ENCODE results near the gene POU6F1. TPM values are rescaled to one million over a fixed set of nuclear protein-coding genes. Genes with fewer than 3 reads are reported as not detected.

Gene POU6F1
- total and polyA plus RNA-seq, 9 of the 15 experiments (the other 6 are each of a cell fraction or from before 2014, with no cell fraction given), result 0.14 to 3.3 (median 1.1) TPM

DNA sequence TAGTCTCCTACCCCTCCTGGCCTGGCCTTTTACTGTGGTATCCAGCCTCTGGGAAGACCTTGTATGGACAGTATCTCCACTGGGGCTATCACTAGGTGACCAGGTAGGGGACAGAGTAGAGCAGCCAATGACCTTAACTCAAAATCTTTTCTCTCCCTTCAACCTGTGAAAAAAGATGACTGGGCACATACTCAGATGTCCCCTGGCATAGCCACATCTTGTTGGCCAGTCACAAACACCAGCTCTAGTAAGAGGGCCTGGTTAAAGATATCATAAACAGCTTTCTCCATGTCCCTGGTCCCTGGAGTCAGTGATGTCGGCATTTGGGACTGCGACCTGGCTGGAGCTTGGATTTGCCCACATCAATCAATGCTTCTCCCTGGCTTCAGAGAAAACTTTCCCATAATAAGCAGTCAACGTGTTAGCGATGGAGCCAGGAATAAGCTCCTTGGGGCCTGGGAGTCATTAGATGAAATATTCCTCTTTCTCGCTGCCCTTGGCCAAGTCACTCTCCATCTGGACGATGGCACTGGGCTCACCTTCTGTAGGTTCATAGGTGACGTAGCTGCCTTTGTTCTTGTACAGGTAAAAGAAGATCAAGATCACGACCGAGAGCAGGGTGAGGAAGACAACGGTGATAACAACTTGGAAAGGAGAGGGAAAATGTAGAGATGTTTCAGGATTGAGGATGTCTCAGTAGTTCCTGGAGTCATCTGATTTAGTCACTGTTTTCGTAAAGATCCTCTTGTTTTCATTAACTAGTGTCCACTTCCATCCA is 27.8 kb upstream of the POU6F1 start (continued):
- TF ChIP-seq, protein P1, sequence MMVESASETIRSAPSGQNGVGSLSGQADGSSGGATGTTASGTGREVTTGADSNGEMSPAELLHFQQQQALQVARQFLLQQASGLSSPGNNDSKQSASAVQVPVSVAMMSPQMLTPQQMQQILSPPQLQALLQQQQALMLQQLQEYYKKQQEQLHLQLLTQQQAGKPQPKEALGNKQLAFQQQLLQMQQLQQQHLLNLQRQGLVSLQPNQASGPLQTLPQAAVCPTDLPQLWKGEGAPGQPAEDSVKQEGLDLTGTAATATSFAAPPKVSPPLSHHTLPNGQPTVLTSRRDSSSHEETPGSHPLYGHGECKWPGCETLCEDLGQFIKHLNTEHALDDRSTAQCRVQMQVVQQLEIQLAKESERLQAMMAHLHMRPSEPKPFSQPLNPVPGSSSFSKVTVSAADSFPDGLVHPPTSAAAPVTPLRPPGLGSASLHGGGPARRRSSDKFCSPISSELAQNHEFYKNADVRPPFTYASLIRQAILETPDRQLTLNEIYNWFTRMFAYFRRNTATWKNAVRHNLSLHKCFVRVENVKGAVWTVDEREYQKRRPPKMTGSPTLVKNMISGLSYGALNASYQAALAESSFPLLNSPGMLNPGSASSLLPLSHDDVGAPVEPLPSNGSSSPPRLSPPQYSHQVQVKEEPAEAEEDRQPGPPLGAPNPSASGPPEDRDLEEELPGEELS (CRISPR knock-in tag; IDR thresholded peaks at IDR 0.05; ENCODE audit: borderline replicate concordance), result no peak
- no peak for TF ChIP-seq IFI16 (CRISPR knock-in tag; IDR thresholded peaks at IDR 0.05)

DNA sequence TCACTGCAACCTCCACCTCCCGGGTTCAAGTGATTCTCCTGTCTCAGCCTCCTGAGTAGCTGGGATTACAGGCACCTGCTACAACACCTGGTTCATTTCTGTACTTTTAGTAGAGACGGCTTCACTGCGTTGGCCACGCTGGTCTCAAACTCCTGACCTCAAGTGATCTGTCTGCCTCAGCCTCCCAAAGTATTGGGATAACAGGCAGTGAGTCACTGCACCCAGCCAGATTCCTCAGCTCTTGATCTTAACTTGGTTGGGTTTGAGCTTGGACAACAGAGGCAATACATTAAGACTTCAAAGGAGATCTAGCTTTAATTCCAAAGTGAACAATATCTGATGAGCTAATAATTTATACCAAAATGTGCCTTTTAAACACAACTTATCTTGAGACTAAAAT is 26.4 kb upstream of the POU6F1 start:
- no peak overlapping the region for H3K4me2 ChIP-seq (ENCODE audit: insufficient read depth, low read length)
- H3K27ac ChIP-seq (ENCODE audit: extremely low read depth, low read depth, low read length), result no peak overlapping the region
- WGBS (ENCODE audit: insufficient coverage, low coverage, missing lambda C conversion rate), result 80% methylated on average over 4 of the region's 4 CpGs
- no TSS peak for BruUV-seq (replicated peaks)
- intact Hi-C loops (cut with micrococcal nuclease), result no loop called here
- no peak overlapping the region for H2AFZ ChIP-seq (ENCODE audit: low read depth, low read length)
- no peaks in the 10 kb centered on the region for H3K9me3 ChIP-seq (replicated peaks; ENCODE audit: control insufficient read depth, insufficient read depth, low read depth, low read length)
- H3K36me3 ChIP-seq (ENCODE audit: control insufficient read depth, insufficient read depth, low read length), result peaks cover 66% of the 10 kb centered on the region
- no peak overlapping the region for H3K9ac ChIP-seq (ENCODE audit: insufficient read depth in 1 of 2, low read depth in 2 of 2, low read length in 2 of 2)
- TF ChIP-seq, protein P2, sequence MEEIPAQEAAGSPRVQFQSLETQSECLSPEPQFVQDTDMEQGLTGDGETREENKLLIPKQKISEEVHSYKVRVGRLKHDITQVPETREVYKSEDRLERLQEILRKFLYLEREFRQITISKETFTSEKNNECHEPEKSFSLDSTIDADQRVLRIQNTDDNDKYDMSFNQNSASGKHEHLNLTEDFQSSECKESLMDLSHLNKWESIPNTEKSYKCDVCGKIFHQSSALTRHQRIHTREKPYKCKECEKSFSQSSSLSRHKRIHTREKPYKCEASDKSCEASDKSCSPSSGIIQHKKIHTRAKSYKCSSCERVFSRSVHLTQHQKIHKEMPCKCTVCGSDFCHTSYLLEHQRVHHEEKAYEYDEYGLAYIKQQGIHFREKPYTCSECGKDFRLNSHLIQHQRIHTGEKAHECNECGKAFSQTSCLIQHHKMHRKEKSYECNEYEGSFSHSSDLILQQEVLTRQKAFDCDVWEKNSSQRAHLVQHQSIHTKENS (CRISPR knock-in tag; IDR thresholded peaks at IDR 0.05), result no peak
- TF ChIP-seq PTTG1 (tag; IDR thresholded peaks at IDR 0.05; ENCODE audit: low read depth) (no peak), SUPT5H (IDR thresholded peaks at IDR 0.05) (0 out of 2 replicates have a peak, but pooled peaks have one; percentile 19), POLR2A (conservative IDR thresholded peaks at IDR 0.05) (peak; percentile 51), ZKSCAN3 (CRISPR knock-in tag; IDR thresholded peaks at IDR 0.05) (no peak), FOSL1 (tag; conservative IDR thresholded peaks at IDR 0.05) (peak; percentile 37; the same call in 1 of the 2 replicates), POLR2AphosphoS5 (IDR thresholded peaks at IDR 0.05; ENCODE audit: control insufficient read depth, insufficient read depth, low read depth, low read length) (peak; percentile 49; the same call in 1 of the 2 replicates), POLR2B (IDR thresholded peaks at IDR 0.05; ENCODE audit: low read depth, partially characterized antibody) (peak; percentile 56)
- no peaks in the 10 kb centered on the region for H3K9me1 ChIP-seq (ENCODE audit: control insufficient read depth, insufficient read depth, low read length)
- in situ Hi-C loops (cut with MboI), result no loop called here
- peaks cover 27% of the 10 kb centered on the region for H3K79me2 ChIP-seq (ENCODE audit: control insufficient read depth, insufficient read depth, low read length)
- DNase-seq (ENCODE audit: extremely low read depth in 1 of 4, low spot score in 3 of 4) (no peak), ATAC-seq (no peak), FAIRE-seq (peak; percentile 6)
- H3K4me1 ChIP-seq (replicated peaks in 1 of 2; ENCODE audit: control insufficient read depth in 2 of 2, insufficient read depth in 2 of 2, low read length in 2 of 2), result peaks cover 0 to 36% of the 10 kb centered on the region in 2 experiments; a peak in 4 of 5 replicates
- H3K27me3 ChIP-seq (ENCODE audit: control insufficient read depth in 2 of 2, insufficient read depth in 2 of 2, low read length in 2 of 2), result no peaks in the 10 kb centered on the region
- H4K20me1 ChIP-seq (replicated peaks; ENCODE audit: control insufficient read depth, insufficient read depth, low read length), result no peaks in the 10 kb centered on the region; the same call in 1 of the 2 replicates
- CTCF ChIA-PET (ENCODE audit: low intra/inter-chr PET ratio), result no interaction called here
- POLR2A ChIA-PET, result interaction anchor here (0.7 to 0.9 kb wide), 3 partner anchors 8 to 40 kb away, joined by 3 to 5 read pairs (median 3); no protein-coding TSS in a partner anchor
- H3K4me3 ChIP-seq, result no peak overlapping the region

Measured in K562 (cell line).